Iris pigment epithelial cell (primary cell): ENCODE measurements around the gene OR2A5.
"Not testable (repeated sequence)": the region's sequence is repeated elsewhere in the genome, so short reads cannot be mapped to it uniquely, and the experiment has no call there.

ENCODE experiments used
- DNase-seq: peaks from one replicate; pipeline ENCODE4 v3.0.0-alpha.2; 2011; ENCODE audit warnings: low read depth

OR2A5 gene

DNA sequence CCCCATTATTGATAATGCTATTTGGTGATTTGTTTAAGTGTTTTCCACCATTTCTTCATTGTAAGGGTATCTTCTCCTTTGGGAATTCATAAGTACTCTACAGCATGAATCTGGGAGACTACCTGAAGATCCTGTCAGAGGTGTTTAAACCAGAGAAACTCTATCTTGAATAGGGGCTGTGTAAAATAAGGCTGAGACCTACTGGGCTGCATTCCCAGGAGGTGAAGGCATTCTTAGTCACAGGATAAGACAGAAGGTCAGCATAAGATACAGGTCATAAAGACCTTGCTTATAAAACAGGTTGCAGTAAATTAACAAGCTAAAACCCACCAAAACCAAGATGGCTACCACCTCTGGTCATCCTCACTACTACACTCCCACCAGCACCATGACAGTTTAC is 13.4 kb upstream of the OR2A5 start:
- DNase-seq = no peak

DNA sequence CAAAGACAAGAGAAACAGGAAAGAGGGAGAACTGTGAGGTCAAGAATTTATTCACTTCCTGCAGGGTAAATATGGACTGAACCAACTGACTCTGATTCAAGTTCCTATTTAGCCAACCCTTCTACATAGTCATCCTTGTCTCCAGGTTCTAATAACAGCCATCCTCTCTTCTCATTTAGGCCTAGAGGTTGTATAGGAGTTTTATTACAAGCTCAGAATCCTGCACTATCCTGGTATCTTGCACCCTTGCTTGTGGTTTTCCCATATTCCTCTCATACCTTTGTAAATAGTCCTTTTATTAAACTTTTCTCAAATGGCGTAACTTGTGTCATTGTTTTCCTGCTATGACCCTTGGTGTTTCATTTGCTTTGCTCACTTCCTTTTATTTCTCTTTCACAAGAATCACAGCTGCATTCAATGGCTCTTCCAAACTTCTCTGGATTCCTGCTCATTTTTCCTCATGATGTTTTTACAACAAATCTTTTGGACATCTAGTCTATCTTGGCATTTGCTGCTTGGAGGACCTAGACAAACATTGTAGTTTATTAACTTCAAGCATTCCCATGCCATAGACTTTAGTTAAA is 12.4 kb upstream of the OR2A5 start:
- DNase-seq = no peak

DNA sequence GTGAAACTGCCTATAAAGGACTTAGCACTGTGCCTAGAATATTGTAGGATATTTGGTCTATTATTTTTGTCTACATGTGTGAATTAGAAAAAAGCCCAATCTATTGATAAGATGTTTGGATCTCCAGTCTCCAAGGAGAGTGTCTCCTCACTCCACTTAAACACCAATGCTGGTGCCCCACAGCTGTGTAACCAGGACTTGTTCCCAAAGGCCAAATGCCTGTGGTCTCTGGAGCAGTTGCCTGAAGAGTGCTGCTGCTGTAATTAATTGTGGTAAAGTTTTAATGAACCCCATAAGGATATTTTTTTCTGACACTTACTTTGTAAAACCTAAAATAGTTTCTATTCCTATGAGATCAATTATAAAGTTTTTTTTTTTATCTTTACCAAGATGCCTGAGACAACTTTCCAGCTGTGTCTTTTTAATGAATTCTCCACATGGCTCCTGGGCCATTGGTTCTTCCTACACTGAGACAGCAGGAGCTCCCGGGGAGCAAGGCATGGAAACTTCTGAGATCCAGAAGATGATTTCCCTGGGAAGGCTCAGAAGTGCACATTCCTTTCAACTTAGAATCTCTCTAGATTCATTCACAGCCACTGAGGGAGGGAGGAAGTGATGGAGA is 11.2 kb upstream of the OR2A5 start:
- no peak for DNase-seq

DNA sequence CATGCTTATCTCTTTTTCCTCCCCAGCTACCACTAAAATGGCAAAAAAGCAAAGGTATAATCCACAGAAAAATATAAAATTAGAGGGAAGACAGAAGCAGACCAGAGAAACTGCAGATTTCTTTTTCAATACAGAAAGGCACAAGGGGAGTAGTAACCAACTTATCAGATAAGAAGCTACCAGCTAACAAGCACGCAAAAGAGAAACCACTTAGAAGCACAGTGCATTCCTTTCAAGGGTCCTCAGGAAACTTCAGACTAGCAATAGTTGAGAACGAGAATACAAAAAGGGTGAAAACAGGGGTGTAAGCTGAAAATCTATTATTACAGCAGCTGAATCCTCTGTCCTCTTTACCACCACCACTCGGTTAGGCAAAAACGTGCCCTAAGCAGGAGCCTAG is 9.9 kb upstream of the OR2A5 start:
- peak; percentile 38 for DNase-seq

DNA sequence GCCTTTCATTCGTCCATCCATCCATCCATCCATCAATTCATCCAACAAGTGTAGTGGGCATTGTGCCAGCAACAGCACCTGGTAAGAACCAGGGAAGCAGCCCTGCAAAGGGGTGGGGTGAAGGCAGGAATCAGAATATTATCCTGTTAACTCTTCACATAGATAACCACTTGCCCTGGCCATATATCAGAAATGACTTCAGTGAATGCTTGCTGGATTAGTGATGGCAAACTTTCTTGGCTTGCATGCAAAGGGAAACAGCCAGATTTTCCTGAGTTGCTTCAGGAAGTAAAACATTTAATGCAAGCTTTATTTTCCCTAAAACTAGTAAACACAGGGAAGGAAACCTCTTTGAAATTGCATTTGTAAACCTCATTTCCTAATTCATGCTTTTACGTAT is 743 bp downstream of the OR2A5 start:
- no peak for DNase-seq

DNA sequence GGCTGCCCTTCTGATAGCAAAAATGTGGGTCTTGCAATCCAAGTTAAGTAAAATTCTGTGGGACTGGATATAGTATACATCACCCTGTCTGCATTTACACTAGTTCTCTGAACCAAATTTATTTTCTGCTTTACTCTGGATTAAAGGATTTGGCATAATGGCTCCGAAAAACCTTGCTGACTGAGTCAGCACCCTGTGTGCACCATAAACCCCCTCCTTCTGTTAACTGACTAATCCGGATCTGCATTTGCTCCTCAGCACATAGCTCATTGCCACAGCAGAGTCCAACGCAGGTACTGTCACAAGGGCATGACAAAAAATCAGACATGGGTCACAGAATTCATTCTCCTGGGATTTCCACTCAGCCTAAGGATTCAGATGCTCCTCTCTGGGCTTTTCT is 1.3 kb downstream of the OR2A5 start:
- DNase-seq = peak; percentile 39

DNA sequence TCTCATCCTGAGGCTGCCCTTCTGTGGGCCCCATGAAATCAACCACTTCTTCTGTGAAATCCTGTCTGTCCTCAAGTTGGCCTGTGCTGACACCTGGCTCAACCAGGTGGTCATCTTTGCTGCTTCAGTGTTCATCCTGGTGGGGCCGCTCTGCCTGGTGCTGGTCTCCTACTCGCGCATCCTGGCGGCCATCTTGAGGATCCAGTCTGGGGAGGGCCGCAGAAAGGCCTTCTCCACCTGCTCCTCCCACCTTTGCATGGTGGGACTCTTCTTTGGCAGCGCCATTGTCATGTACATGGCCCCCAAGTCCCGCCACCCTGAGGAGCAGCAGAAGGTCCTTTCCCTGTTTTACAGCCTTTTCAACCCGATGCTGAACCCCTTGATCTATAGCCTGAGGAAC is 2.1 kb downstream of the OR2A5 start:
- not testable (repeated sequence) for DNase-seq

DNA sequence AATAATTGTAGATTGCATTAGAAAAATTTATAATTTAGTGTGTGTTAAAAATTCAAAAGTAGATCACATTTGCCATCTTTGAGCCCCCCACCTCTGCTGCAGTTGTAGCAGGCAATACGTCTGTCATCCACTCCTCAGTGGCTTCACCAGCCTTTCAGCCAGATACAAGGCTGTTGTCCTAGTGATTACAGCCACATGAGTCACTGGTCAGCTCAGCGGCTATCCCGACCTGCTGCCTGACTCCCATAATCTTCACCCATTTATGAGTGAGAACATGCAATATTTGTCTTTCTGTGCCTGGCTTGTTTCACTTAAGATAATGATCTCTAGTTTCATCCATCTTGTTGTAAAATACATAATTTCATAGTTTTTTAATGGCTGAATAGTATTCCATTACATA is 9.2 kb downstream of the OR2A5 start:
- peak; percentile 75 for DNase-seq

DNA sequence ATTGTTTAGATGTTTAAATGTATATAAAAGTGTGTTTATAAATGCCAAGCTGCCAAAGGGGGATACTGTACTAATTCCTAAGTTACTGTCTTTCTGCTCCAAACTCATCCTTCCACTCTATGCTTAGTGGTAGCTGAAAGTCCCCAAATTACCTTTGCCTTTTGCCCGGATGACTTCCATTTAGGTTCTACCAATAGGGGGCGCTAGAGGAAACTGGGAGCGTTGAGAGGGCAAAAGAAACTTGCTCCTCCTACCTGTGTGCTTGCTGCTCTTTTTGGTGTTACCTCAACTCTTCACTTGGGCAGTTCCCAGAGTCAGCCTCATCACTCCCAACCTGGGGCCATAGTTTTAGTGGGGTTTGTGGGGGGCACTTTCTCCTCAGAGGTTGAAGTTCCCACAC is 15.0 kb downstream of the OR2A5 start:
- no peak for DNase-seq

DNA sequence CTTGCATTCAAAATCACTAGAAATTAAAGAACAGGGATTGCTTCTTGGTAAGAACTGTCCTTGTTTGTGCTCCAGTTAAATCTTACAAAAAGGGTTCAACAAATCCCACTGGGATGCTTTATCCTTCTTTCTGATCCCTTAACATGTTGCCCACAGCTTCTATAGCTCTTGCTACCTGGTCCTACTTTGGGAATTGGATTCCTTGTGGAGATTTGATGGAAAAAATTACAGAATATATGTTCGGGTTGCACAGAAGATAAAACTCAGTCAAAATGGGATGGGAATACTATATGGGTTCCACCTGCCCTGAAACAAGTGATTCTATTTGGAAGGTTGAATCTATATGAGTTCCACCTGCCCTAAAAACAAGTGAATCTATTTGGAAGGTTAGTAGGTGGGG is 20.8 kb downstream of the OR2A5 start, which contains the start of gene OR2A25:
OR2A25 (plus strand) TSS at position 301 of the 400 bp plus-strand sequence. CDS start 4,409 bp downstream, outside the sequence.
- DNase-seq = no peak

DNA sequence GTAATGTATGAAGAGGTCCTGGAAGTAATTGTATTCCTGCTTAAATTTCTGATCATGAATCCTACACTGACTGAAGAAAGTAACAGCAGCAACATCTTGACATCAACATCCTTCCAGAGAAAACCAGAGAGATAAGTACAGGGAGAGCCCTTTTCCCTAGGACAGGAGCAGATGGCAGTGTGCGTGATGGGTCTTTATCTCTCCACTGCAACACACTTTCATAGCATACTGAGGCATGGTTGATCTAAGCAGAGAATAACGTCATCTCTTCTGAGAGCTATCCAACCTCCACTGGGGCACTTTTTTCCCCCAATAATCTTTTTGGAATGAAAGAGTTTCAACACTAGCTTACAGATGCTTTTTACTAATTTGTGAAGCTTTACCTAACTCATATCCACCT is 21.2 kb downstream of the OR2A5 start:
- DNase-seq = no peak

DNA sequence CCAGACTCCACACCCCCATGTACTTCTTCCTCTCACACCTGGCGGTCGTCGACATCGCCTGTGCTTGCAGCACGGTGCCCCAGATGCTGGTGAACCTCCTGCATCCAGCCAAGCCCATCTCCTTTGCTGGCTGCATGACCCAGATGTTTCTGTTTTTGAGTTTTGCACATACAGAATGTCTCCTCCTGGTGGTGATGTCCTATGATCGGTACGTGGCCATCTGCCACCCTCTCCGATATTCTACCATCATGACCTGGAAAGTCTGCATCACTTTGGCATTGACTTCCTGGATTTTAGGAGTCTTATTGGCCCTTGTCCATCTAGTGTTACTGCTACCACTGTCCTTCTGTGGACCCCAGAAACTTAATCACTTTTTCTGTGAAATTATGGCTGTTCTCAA is 25.6 kb downstream of the OR2A5 start:
- DNase-seq = no peak

DNA sequence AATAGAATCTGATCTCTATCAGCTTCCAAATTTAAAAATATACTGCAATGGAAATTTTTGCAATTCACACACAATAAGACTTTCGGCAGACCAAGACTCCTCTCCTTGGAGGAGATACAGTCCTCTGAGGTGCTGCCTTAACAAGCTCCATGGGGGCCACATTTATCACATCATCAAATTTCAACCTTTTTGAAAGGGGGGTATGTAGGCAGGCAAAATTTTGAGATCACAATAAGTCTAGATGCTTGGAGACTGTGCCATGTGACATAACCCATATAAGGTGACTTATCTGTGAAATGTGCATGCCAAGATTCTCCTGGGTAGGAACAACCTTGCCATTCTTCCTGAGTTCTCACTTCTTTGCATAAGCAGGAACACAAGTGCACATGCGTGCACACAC is 37.2 kb downstream of the OR2A5 start, which contains the start of gene OR2A12:
OR2A12 (plus strand) TSS at position 301 of the 400 bp plus-strand sequence. CDS start 8,830 bp downstream, outside the sequence.
- DNase-seq = no peak

DNA sequence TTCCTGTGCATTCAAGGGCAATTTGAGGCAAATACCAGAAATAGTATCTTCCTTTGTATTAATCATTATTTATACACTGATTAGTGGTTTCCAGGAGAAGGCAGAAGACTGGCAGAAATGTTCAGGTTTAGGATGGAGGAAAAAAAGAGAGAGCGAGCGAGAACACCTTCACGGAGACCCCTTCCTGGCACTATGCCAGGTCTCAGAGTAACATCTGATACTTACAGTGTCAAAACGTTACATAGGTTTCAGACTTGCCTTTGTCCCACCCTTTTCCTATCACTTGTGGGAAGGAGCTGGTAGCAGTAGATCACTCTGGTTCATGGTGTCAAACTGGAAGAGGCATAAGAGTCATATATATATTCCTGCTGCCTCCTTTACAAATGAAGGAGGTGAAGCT is 38.0 kb downstream of the OR2A5 start:
- DNase-seq = no peak

DNA sequence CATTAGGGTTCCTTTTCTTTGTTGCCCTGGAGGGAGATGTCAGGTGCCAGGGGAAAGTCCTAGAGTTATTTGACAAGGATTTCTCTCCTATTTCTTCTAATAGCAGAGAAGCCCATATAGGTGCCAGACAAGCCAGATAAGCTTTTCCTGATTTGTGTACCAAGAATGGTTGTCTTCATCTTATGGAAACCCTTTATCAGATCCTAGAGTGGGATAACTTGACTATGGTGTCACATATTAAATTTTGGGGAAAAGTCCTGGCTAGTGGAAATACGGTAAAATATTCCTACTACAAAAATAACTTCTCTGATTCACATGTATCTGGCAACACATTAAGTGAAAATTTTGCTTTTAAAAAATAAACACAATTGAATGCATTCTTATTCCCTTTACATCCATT is 38.5 kb downstream of the OR2A5 start:
- DNase-seq = no peak

DNA sequence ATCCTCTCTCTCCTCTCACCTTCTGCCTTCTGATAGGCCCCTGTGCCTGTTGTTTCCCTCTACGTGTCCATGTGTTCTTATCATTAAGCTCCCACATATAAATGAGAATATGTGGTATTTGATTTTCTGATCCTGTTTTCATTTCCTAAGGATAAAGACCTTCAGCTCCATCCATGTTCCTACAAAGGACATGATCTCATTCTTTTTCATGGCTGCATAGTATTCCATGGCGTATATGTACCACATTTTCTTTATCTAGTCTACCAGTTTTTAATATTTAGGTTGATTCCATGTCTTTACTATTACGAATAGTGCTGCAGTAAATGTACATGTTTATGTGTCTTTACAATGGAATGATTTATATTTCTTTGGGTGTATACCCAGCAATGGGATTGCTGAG is 41.9 kb downstream of the OR2A5 start:
- DNase-seq = no peak

DNA sequence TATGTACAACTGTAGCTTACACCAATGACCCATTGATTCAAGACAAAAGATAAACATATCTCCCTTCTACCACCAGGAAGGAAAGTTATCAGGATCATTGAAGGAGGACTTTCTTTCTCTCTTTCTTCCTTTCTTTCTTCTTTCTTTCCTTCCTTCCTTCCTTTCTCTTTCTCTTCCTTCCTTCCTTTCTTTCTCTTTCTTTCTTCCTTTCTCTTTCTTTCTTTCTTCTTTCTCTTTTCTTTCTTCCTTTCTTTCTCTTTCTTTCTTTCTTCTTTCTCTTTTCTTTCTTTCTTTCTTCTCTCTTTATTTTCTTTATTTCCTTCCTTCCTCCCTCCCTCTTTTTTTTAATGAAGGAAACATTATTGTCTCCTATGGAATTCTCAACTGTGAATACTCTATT is 50.0 kb downstream of the OR2A5 start:
- no peak for DNase-seq

DNA sequence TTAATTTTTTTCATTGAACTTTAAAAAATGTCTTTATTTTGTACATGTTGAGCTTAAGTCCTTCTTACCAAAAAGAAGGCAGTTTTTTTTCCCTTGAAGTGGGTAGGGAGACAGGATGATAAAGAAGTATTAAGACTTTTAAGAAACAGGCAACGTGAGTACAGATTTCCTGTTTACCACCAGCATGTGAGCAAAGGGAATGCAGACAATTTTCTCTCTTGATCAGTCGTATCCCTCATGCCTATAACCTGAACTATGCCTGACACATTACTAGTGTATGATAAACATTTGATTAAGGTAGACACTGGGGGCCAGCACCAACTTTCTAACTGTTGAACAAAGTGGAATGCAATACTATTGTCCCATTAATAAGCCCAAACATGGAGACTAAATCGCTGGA is 51.9 kb downstream of the OR2A5 start:
- DNase-seq = peak; percentile 7

DNA sequence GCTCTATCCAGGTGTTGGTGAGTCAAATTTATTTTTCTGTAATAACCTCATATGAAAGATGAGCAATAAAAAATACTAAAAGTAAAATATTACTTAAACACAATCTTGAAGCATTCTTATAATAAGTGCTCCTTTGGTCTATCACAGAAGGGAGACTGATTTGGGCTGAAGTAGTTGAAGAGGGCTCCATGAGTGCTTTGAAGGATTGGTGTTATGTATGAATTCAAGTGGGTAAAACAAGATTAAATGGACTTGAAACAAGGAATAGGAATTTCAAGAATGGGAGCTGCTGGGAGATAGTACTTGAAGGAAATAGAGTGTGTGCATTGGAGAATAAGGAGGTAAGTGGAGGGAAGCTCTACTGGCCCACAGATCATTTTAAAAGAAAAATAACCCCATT is 53.3 kb downstream of the OR2A5 start:
- no peak for DNase-seq

DNA sequence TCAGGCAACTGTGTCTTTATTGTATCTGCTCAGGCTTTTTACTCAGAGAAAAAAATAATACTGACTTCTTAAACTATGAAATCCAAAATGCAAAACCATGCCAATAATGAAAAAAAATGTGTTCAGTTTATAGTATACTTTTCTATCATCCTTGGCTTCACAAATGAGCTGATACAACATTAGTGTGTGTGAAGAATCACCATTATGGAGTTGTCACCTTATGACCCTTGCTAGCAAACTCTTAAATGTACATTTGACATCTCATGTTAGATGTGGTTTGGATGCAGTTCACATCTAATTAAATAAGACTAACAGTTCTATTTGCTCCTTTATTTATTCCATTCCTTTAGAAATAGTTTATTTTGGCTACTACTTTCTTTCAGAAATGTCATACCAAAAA is 56.5 kb downstream of the OR2A5 start:
- no peak for DNase-seq
